ENCODE measurements around the gene USP35. TPM values are rescaled to one million over a fixed set of nuclear protein-coding genes. Genes with fewer than 3 reads are reported as not detected.

USP35 gene
- total and polyA plus RNA-seq, 4 donors: 4.9 to 9.6 (median 5.6) TPM

DNA sequence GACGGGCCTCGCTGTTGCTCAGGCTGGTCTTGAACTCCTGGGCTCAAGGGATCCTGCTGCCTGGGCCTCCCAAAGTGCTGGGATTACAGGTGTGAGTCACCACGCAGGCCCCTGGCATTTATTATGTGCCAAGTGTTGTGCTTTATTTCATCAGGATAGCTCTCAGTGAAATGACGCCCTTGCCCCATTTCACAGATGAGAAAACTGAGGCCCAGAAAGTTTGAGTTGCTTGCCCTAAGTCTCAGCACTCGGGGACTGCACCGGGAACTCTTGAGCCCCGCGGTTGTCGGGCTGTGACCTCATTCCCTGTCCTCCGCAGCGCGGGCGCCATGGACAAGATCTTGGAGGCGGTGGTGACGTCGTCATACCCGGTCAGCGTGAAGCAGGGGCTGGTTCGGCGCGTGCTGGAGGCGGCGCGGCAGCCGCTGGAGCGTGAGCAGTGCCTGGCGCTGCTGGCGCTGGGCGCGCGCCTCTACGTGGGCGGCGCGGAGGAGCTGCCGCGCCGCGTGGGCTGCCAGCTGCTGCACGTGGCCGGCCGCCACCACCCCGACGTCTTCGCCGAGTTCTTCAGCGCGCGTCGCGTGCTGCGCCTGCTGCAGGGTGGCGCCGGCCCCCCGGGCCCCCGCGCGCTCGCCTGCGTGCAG, 7.3 kb downstream of the USP35 start:
- ATAC-seq (ENCODE audit: insufficient read depth, low FRiP score) (no peak), DNase-seq (peak; percentile 15 to 57 (median 55))
- H3K36me3 ChIP-seq (ENCODE audit: control insufficient read depth in 4 of 4, insufficient read depth in 4 of 4, low read length in 4 of 4): peaks cover 0 to 21% (median 4%) of the 10 kb centered on the region in 4 donors
- H3K27me3 ChIP-seq (ENCODE audit: control insufficient read depth in 3 of 3, insufficient read depth in 3 of 3, low read length in 2 of 3): no peaks in the 10 kb centered on the region
- H3K9ac ChIP-seq (ENCODE audit: insufficient read depth in 1 of 2, low read length in 2 of 2): no peak overlapping the region
- H3K27ac ChIP-seq (ENCODE audit: low read depth in 1 of 2, low read length in 1 of 2): no peak overlapping the region
- H3K4me3 ChIP-seq: no peak overlapping the region
- WGBS, 2 donors: 65 to 69% methylated on average over 49 to 60 of the region's 60 CpGs
- peaks cover 0 to 7% (median 0%) of the 10 kb centered on the region in 5 donors for H3K4me1 ChIP-seq (ENCODE audit: control insufficient read depth in 5 of 5, insufficient read depth in 5 of 5, low read length in 5 of 5)
- TF ChIP-seq, protein P1, sequence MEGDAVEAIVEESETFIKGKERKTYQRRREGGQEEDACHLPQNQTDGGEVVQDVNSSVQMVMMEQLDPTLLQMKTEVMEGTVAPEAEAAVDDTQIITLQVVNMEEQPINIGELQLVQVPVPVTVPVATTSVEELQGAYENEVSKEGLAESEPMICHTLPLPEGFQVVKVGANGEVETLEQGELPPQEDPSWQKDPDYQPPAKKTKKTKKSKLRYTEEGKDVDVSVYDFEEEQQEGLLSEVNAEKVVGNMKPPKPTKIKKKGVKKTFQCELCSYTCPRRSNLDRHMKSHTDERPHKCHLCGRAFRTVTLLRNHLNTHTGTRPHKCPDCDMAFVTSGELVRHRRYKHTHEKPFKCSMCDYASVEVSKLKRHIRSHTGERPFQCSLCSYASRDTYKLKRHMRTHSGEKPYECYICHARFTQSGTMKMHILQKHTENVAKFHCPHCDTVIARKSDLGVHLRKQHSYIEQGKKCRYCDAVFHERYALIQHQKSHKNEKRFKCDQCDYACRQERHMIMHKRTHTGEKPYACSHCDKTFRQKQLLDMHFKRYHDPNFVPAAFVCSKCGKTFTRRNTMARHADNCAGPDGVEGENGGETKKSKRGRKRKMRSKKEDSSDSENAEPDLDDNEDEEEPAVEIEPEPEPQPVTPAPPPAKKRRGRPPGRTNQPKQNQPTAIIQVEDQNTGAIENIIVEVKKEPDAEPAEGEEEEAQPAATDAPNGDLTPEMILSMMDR (IDR thresholded peaks at IDR 0.05; ENCODE audit: control extremely low read depth, extremely low read depth): no peak
- H3K9me3 ChIP-seq (ENCODE audit: control insufficient read depth in 4 of 4, insufficient read depth in 3 of 4, low read length in 3 of 4): peaks cover 0 to 2% (median 0%) of the 10 kb centered on the region in 4 donors

DNA sequence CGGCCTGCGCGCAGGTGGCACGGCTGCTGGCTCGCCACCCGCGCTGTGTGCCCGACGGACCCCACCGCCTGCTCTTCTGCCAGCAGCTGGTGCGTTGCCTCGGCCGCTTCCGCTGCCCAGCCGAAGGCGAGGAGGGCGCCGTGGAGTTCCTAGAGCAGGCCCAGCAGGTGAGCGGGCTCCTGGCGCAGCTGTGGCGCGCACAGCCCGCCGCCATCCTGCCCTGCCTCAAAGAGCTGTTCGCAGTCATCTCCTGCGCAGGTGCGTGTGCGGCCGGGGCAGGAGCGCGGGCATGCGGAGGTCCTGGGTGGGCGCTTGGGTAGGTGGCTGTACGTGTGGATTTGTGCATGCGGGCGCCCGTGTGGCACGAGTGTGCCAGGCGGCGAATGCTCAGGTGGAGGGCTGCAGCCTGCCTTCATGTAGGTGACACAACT, 8.0 kb downstream of the USP35 start:
- H3K9ac ChIP-seq (ENCODE audit: insufficient read depth in 1 of 2, low read length in 2 of 2): no peak overlapping the region
- no peak for DNase-seq
- no peak overlapping the region for H3K4me3 ChIP-seq
- no peak overlapping the region for H3K27ac ChIP-seq (ENCODE audit: low read depth in 1 of 2, low read length in 1 of 2)
- TF ChIP-seq, protein P1 (IDR thresholded peaks at IDR 0.05; ENCODE audit: control extremely low read depth, extremely low read depth): no peak
- ATAC-seq (ENCODE audit: insufficient read depth, low FRiP score): no peak
- peaks cover 0 to 4% (median 0%) of the 10 kb centered on the region in 5 donors for H3K4me1 ChIP-seq (ENCODE audit: control insufficient read depth in 5 of 5, insufficient read depth in 5 of 5, low read length in 5 of 5)
- H3K9me3 ChIP-seq (ENCODE audit: control insufficient read depth in 4 of 4, insufficient read depth in 3 of 4, low read length in 3 of 4): peaks cover 0 to 2% (median 0%) of the 10 kb centered on the region in 4 donors
- H3K27me3 ChIP-seq (ENCODE audit: control insufficient read depth in 3 of 3, insufficient read depth in 3 of 3, low read length in 2 of 3): no peaks in the 10 kb centered on the region
- WGBS, 2 donors: 86 to 89% methylated on average over 40 of the region's 40 CpGs
- peaks cover 0 to 23% (median 4%) of the 10 kb centered on the region in 4 donors for H3K36me3 ChIP-seq (ENCODE audit: control insufficient read depth in 4 of 4, insufficient read depth in 4 of 4, low read length in 4 of 4)

DNA sequence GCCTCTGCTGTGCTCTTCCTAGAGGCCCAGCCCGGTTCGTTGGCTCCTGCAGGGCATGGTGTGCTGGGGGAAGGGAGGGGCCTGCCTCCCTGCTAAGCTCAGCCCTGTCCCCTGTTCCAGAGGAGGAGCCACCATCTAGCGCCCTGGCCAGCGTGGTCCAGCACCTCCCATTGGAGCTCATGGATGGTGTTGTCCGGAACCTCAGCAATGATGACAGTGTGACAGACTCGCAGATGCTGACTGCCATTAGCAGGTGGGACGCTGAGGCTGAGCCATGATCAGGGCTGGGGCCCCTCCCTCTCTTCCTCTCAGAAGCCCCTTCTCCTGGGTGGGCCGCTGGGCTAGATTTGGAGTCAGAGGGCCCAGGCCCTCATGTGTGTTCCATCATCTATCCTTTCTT, 9.1 kb downstream of the USP35 start:
- peaks cover 0 to 23% (median 4%) of the 10 kb centered on the region in 4 donors for H3K36me3 ChIP-seq (ENCODE audit: control insufficient read depth in 4 of 4, insufficient read depth in 4 of 4, low read length in 4 of 4)
- H3K27me3 ChIP-seq (ENCODE audit: control insufficient read depth in 3 of 3, insufficient read depth in 3 of 3, low read length in 2 of 3): no peaks in the 10 kb centered on the region
- no peak overlapping the region for H3K4me3 ChIP-seq
- H3K4me1 ChIP-seq (ENCODE audit: control insufficient read depth in 5 of 5, insufficient read depth in 5 of 5, low read length in 5 of 5): peaks cover 0 to 4% (median 0%) of the 10 kb centered on the region in 5 donors
- WGBS, 2 donors: 92 to 97% methylated on average over 8 of the region's 8 CpGs
- no peak overlapping the region for H3K9ac ChIP-seq (ENCODE audit: insufficient read depth in 1 of 2, low read length in 2 of 2)
- DNase-seq (no peak), ATAC-seq (ENCODE audit: insufficient read depth, low FRiP score) (no peak)
- H3K9me3 ChIP-seq (ENCODE audit: control insufficient read depth in 4 of 4, insufficient read depth in 3 of 4, low read length in 3 of 4): peaks cover 0 to 2% (median 0%) of the 10 kb centered on the region in 4 donors
- TF ChIP-seq, protein P1 (IDR thresholded peaks at IDR 0.05; ENCODE audit: control extremely low read depth, extremely low read depth): no peak
- H3K27ac ChIP-seq (ENCODE audit: low read depth in 1 of 2, low read length in 1 of 2): no peak overlapping the region

Measured in lung (tissue), 12 donors.